Osteoblast (primary cell): Measurements from ENCODE around the gene CPXM2. TPM values are rescaled to one million over a fixed set of nuclear protein-coding genes. Genes with fewer than 3 reads are reported as not detected.

Source experiments
- DNase-seq: peaks from one replicate; pipeline ENCODE4 v3.0.0; 2011; ENCODE audit warnings: low spot score, mixed read lengths; ENCODE audit not compliant: insufficient read length; ENCODE audit errors: missing footprints
- H2AFZ ChIP-seq: 2 replicates; pipeline ENCODE4 v1.6.0; 2011; ENCODE audit warnings: mild to moderate bottlenecking, low read length
- H3K27ac ChIP-seq: 2 replicates; pipeline ENCODE4 v1.5.1; 2011; ENCODE audit warnings: mild to moderate bottlenecking, low read depth, low read length, moderate library complexity
- H3K27me3 ChIP-seq: 2 replicates; pipeline ENCODE4 v1.6.0; 2012; ENCODE audit warnings: mild to moderate bottlenecking, control low read depth, inconsistent platforms, low read length, moderate library complexity; ENCODE audit not compliant: insufficient read depth
- H3K36me3 ChIP-seq: 2 replicates; pipeline ENCODE4 v1.5.1; 2011; ENCODE audit warnings: mild to moderate bottlenecking, low read length, control low read depth, moderate library complexity; ENCODE audit not compliant: insufficient read depth
- H3K4me1 ChIP-seq: 2 replicates; pipeline ENCODE4 v1.5.1; 2011; ENCODE audit warnings: mild to moderate bottlenecking, low read length, control low read depth, moderate library complexity; ENCODE audit not compliant: insufficient read depth
- H3K4me2 ChIP-seq: 2 replicates; pipeline ENCODE4 v1.6.0; 2011; ENCODE audit warnings: mild to moderate bottlenecking, low read length; ENCODE audit not compliant: insufficient read depth
- H3K4me3 ChIP-seq: fragments of 200-600 bp; sonication (generic); 3 replicates; pipeline ENCODE4 v1.5.1; 2012; ENCODE audit warnings: mild to moderate bottlenecking, low read length, inconsistent platforms; ENCODE audit not compliant: insufficient read depth
- H3K79me2 ChIP-seq: 2 replicates; pipeline ENCODE4 v1.6.0; 2012; ENCODE audit warnings: mild to moderate bottlenecking, low read length, control low read depth, inconsistent platforms; ENCODE audit not compliant: insufficient read depth
- H3K9me3 ChIP-seq: 2 replicates; pipeline ENCODE4 v1.5.1; 2011; ENCODE audit warnings: low read depth, low read length, control low read depth
- H4K20me1 ChIP-seq: 2 replicates; pipeline ENCODE4 v1.6.0; 2012; ENCODE audit warnings: mild to moderate bottlenecking, low read length, control low read depth; ENCODE audit not compliant: insufficient read depth
- CTCF ChIP-seq: IDR thresholded peaks from 2 replicates; pipeline ENCODE4 v1.5.1; 2011; ENCODE audit warnings: mild to moderate bottlenecking, low read depth, low read length, moderate library complexity; ENCODE audit errors: extremely low read depth
- total RNA-seq: library from RNA; depleted of rRNA; stranded (reverse); fragments of >200 nt; gene quantifications from 2 replicates; pipeline ENCODE4 v1.2.3, GENCODE V29; 2012

CPXM2 gene
- total RNA-seq, 1 donor, result 0.36 TPM

- no peaks in the 10 kb centered on the region for H4K20me1 ChIP-seq
- H3K27ac ChIP-seq, result no peak overlapping the region
- no peak for DNase-seq
- no peak overlapping the region for H2AFZ ChIP-seq
- no peaks in the 10 kb centered on the region for H3K36me3 ChIP-seq
- no peak overlapping the region for H3K4me2 ChIP-seq
- no peak for TF ChIP-seq CTCF
- no peak overlapping the region for H3K4me3 ChIP-seq
- H3K79me2 ChIP-seq, result no peaks in the 10 kb centered on the region
- H3K27me3 ChIP-seq, result no peaks in the 10 kb centered on the region
- peaks cover 2% of the 10 kb centered on the region for H3K9me3 ChIP-seq
- H3K4me1 ChIP-seq, result no peaks in the 10 kb centered on the region
These were observed 169.3 kb downstream of the CPXM2 start for GRCh38 chr10:123722351-123722750.

- no peak for TF ChIP-seq CTCF
- no peak overlapping the region for H3K4me3 ChIP-seq
- H3K4me2 ChIP-seq, result no peak overlapping the region
- H3K9me3 ChIP-seq, result peaks cover 2% of the 10 kb centered on the region
- H3K4me1 ChIP-seq, result no peaks in the 10 kb centered on the region
- H3K79me2 ChIP-seq, result no peaks in the 10 kb centered on the region
- H3K27me3 ChIP-seq, result no peaks in the 10 kb centered on the region
- no peak overlapping the region for H2AFZ ChIP-seq
- H4K20me1 ChIP-seq, result no peaks in the 10 kb centered on the region
- DNase-seq, result peak; percentile 42
- H3K27ac ChIP-seq, result no peak overlapping the region
- H3K36me3 ChIP-seq, result no peaks in the 10 kb centered on the region
These were observed 170.1 kb downstream of the CPXM2 start for GRCh38 chr10:123721441-123722049.

- Histone ChIP-seq H3K9me3 (peaks cover 2% of the 10 kb centered on the region), H3K27me3 (no peaks in the 10 kb centered on the region), H4K20me1 (no peaks in the 10 kb centered on the region), H3K4me2 (no peak overlapping the region), H3K27ac (no peak overlapping the region), H3K36me3 (no peaks in the 10 kb centered on the region), H3K4me3 (no peak overlapping the region), H3K4me1 (no peaks in the 10 kb centered on the region), H3K79me2 (no peaks in the 10 kb centered on the region), H2AFZ (no peak overlapping the region)
- TF ChIP-seq CTCF, result no peak
- DNase-seq, result no peak
These were observed 171.1 kb downstream of the CPXM2 start for GRCh38 chr10:123720536-123720935.

- Histone ChIP-seq H3K4me2 (no peak overlapping the region), H2AFZ (no peak overlapping the region), H3K27me3 (no peaks in the 10 kb centered on the region), H4K20me1 (no peaks in the 10 kb centered on the region), H3K27ac (no peak overlapping the region), H3K4me1 (no peaks in the 10 kb centered on the region), H3K9me3 (peaks cover 2% of the 10 kb centered on the region), H3K4me3 (no peak overlapping the region), H3K79me2 (no peaks in the 10 kb centered on the region), H3K36me3 (no peaks in the 10 kb centered on the region)
- DNase-seq, result no peak
- no peak for TF ChIP-seq CTCF
These were observed 173.0 kb downstream of the CPXM2 start for GRCh38 chr10:123718544-123719060.
